Left cardiac atrium (tissue), 4 donors: ENCODE measurements around the gene NAXD. TPM values are rescaled to one million over a fixed set of nuclear protein-coding genes. Genes with fewer than 3 reads are reported as not detected.

Experiments used
- ATAC-seq, 2 donors: fragments of 200-7000 bp; cut with Tn5 transposase; one replicate each; pipeline ENCODE4 v1.9.1; 2020; ENCODE audit warnings: mild to moderate bottlenecking in 2 of 2, moderate library complexity in 2 of 2
- DNase-seq: peaks from one replicate; pipeline ENCODE4 v3.0.0-alpha.2; 2020
- intact Hi-C, 2 donors: fragments of 100-400 bp; cut with DNase I; formaldehyde crosslinking; loops; one replicate each; pipeline versions ENCODE4 v1.14.1 to v1.15.1; 2022 to 2023
- total RNA-seq, 2 donors: library from RNA; stranded (reverse); fragmentation: NEBNext Ultra II Directional; extraction: Animal tissue kit (Norgen Biotek cat#: 25700); gene quantifications; one replicate each; pipeline ENCODE4 v1.2.1, GENCODE V29; 2021
- donor health status: DM: no; HTN: yes; CAD: no.
- donor health status: DM: no; HTN: yes; CAD: no; lungs with severe emphysema.
- donor health status: DM: yes; HTN: yes; CAD: no.
- donor health status: Dilated cardiomyopathy.

NAXD gene
- total RNA-seq, 2 donors from 2014 or later, result 23.7 to 27.0 TPM

GRCh38 chr13:110638814-110639806 lies 23.8 kb downstream of the NAXD start:
- ATAC-seq (no peak), DNase-seq (peak; percentile 12)
- intact Hi-C loops, result no loop called here

- ATAC-seq, result no peak
- DNase-seq, result no peak
- intact Hi-C loops, result no loop called here
Observed at GRCh38 chr13:110639935-110640334, 24.6 kb downstream of the NAXD start.

GRCh38 chr13:110640591-110641029 lies 25.3 kb downstream of the NAXD start:
- ATAC-seq (peak; percentile 24 to 27), DNase-seq (no peak)
- intact Hi-C loops, result no loop called here

- intact Hi-C loops, result no loop called here
- DNase-seq, result peak; percentile 48
- ATAC-seq, result no peak
Observed at GRCh38 chr13:110641055-110642015, 26.0 kb downstream of the NAXD start.

GRCh38 chr13:110642291-110642981 lies 27.1 kb downstream of the NAXD start:
- no peak for DNase-seq
- no peak for ATAC-seq
- intact Hi-C loops, result no loop called here

- ATAC-seq, result no peak
- intact Hi-C loops, result no loop called here
- no peak for DNase-seq
Observed at GRCh38 chr13:110643324-110643723, 28.0 kb downstream of the NAXD start.

GRCh38 chr13:110643768-110644421 lies 28.6 kb downstream of the NAXD start:
- no peak for ATAC-seq
- no peak for DNase-seq
- intact Hi-C loops, result no loop called here

- intact Hi-C loops, result no loop called here
- DNase-seq (peak; percentile 62), ATAC-seq (peak; percentile 52 to 78)
Observed at GRCh38 chr13:110644892-110645521, 29.7 kb downstream of the NAXD start.

GRCh38 chr13:110645750-110646149 lies 30.4 kb downstream of the NAXD start:
- peak; percentile 21 for DNase-seq
- intact Hi-C loops, result no loop called here
- no peak for ATAC-seq

GRCh38 chr13:110646442-110647364 lies 31.4 kb downstream of the NAXD start:
- intact Hi-C loops, result no loop called here
- DNase-seq, result peak; percentile 18
- ATAC-seq, result no peak

- intact Hi-C loops, result no loop called here
- peak; percentile 12 for DNase-seq
- no peak for ATAC-seq
Observed at GRCh38 chr13:110647365-110647737, 32.0 kb downstream of the NAXD start.

- intact Hi-C loops, result no loop called here
- DNase-seq, result peak; percentile 12
- no peak for ATAC-seq
Observed at GRCh38 chr13:110648146-110648819, 32.9 kb downstream of the NAXD start.

- ATAC-seq, result no peak
- intact Hi-C loops, result no loop called here
- DNase-seq, result peak; percentile 6
Observed at GRCh38 chr13:110648848-110649421, 33.6 kb downstream of the NAXD start.

- ATAC-seq, result no peak
Observed at GRCh38 chr13:110649551-110649950, 34.2 kb downstream of the NAXD start.

GRCh38 chr13:110650436-110650835 lies 35.1 kb downstream of the NAXD start:
- no peak for ATAC-seq
- intact Hi-C loops, result no loop called here
- peak; percentile 14 for DNase-seq

More at GRCh38 chr13:110649551-110649950, 34.2 kb downstream of the NAXD start:
- intact Hi-C loops, result no loop called here
- DNase-seq, result peak; percentile 12

- ATAC-seq, result no peak
- intact Hi-C loops, result no loop called here
- DNase-seq, result peak; percentile 13
Observed at GRCh38 chr13:110651271-110651670, 35.9 kb downstream of the NAXD start.
